ENCODE data around the gene PXMP2.

- TF ChIP-seq POLR2A (IDR thresholded peaks at IDR 0.05; ENCODE audit: low read depth), result no peak
- TF ChIP-seq CTCF (IDR thresholded peaks at IDR 0.05), result no peak
- no peak for TF ChIP-seq POLR2AphosphoS5 (IDR thresholded peaks at IDR 0.05)
Measured at GRCh38 chr12:132698341-132698740, 11.0 kb downstream of the PXMP2 start.

Measured in esophagus muscularis mucosa (tissue), 3 donors.